GM23338 (cell line): Measurements from ENCODE around the gene SLC29A2. TPM values are rescaled to one million over a fixed set of nuclear protein-coding genes. Genes with fewer than 3 reads are reported as not detected.

Source experiments
- CREB1 ChIP-seq: fragments of 250-450 bp; sonication (Bioruptor Pico); IDR thresholded peaks from 2 replicates; pipeline ENCODE4 v1.5.0; 2020; ENCODE audit warnings: low read depth, mild to moderate bottlenecking, moderate library complexity
- CTCF ChIP-seq, 2 experiments: fragments of 200-600 bp in 1 of 2; sonication (generic) in 1 of 2; conservative IDR thresholded peaks; 2 replicates each; pipeline versions ENCODE4 v1.5.1 to v1.6.1; 2016 to 2017; ENCODE audit warnings: antibody characterized with exemption in 2 of 2, low read depth in 2 of 2, mild to moderate bottlenecking in 2 of 2, moderate library complexity in 1 of 2
- ETS1 ChIP-seq: IDR thresholded peaks from 2 replicates; pipeline ENCODE4 v1.6.1; 2016; ENCODE audit warnings: antibody characterized with exemption
- EZH2 ChIP-seq: fragments of 200-600 bp; sonication (generic); IDR thresholded peaks from one replicate; pipeline ENCODE4 v1.8.0; 2017; ENCODE audit warnings: antibody characterized with exemption, mild to moderate bottlenecking, low read depth; ENCODE audit not compliant: unreplicated experiment
- JUNB ChIP-seq: IDR thresholded peaks from one replicate; pipeline ENCODE4 v1.6.1; 2016; ENCODE audit warnings: antibody characterized with exemption; ENCODE audit not compliant: unreplicated experiment
- NANOG ChIP-seq: IDR thresholded peaks from 2 replicates; pipeline ENCODE4 v1.6.1; 2016; ENCODE audit warnings: antibody characterized with exemption, borderline replicate concordance
- POLR2AphosphoS5 ChIP-seq: IDR thresholded peaks from 2 replicates; pipeline ENCODE4 v1.6.1; 2016; ENCODE audit warnings: antibody characterized with exemption, low read depth
- STAT1 ChIP-seq: IDR thresholded peaks from one replicate; pipeline ENCODE4 v1.6.1; 2016; ENCODE audit warnings: antibody characterized with exemption; ENCODE audit not compliant: unreplicated experiment
- ZNF114 ChIP-seq: fragments of 250-450 bp; sonication (Bioruptor Pico); IDR thresholded peaks from 2 replicates; pipeline ENCODE4 v1.5.0; 2020; ENCODE audit warnings: mild to moderate bottlenecking, moderate library complexity
- ZNF462 ChIP-seq: fragments of 250-450 bp; sonication (Bioruptor Pico); IDR thresholded peaks from 2 replicates; pipeline ENCODE4 v1.5.0; 2020; ENCODE audit warnings: mild to moderate bottlenecking, moderate library complexity
- polyA plus RNA-seq: library from polyadenylated mRNA; unstranded; fragments of >200 nt; fragmentation: Nextera tagmentation; extraction: Ambion mirVana; gene quantifications from 2 replicates; pipeline ENCODE4 v1.2.1, GENCODE V29; 2016
- total RNA-seq: library from RNA; depleted of rRNA; stranded (reverse); fragments of >200 nt; shearing (Covaris generic); gene quantifications from 2 replicates; pipeline ENCODE4 v1.2.3, GENCODE V29; 2014

SLC29A2 gene
- total and polyA plus RNA-seq, 2 experiments from 2014 or later: 26.0 to 31.1 TPM

- TF ChIP-seq ZNF462 (CRISPR knock-in tag) (no peak), NANOG (no peak), ZNF114 (CRISPR knock-in tag) (no peak), JUNB (no peak), ETS1 (no peak), CREB1 (CRISPR knock-in tag) (no peak), CTCF (conservative IDR thresholded peaks at IDR 0.05; ENCODE audit: low read depth in 2 of 2) (no peak), POLR2AphosphoS5 (no peak), STAT1 (no peak), EZH2 (no peak)
These were observed 8.4 kb downstream of the SLC29A2 start (continued) for GRCh38 chr11:66363187-66363601.
